Prostate gland (tissue), 2 donors: ENCODE data around the gene CNKSR2.

Experiments used
- POLR2A ChIP-seq: fragments of 450-650 bp; IDR thresholded peaks from one replicate; pipeline ENCODE4 v1.6.1; 2016; ENCODE audit warnings: antibody characterized with exemption, mild to moderate bottlenecking
- POLR2AphosphoS5 ChIP-seq: sonication (generic); formaldehyde crosslinking; IDR thresholded peaks from one replicate; pipeline ENCODE4 v1.6.1; 2017; ENCODE audit warnings: antibody characterized with exemption
- TF ChIP-seq, protein P1 (sequence below), 4 experiments: fragments of 200-600 bp in 2 of 4; fragments of 450-650 bp in 2 of 4; sonication (generic) in 2 of 4; IDR thresholded peaks; 1 replicate in 3 of 4; 2 replicates in 1 of 4; pipeline ENCODE4 v1.5.1; 2016 to 2019; ENCODE audit warnings: antibody characterized with exemption in 4 of 4, mild to moderate bottlenecking in 2 of 4, moderate library complexity in 2 of 4

DNA sequence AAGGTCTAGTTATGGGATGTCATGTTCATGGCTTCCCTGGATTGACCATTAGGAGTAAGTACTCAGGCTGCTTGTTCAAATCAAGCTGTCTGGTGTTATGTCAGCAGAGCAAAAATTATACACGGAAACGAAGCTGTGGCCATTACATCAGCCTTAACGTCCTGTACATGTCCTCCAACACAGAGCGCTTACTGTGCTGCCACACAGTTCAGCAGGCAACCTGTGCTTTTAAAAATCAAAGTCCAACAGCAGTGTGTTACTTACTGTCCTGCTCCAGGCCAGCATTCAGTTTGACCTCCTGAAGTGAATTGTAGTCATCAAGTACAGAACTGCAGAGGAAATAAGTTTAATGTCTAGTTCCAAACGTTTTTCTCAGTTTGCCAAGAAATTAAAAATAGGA, 237.9 kb downstream of the CNKSR2 start:
- TF ChIP-seq, protein P1, sequence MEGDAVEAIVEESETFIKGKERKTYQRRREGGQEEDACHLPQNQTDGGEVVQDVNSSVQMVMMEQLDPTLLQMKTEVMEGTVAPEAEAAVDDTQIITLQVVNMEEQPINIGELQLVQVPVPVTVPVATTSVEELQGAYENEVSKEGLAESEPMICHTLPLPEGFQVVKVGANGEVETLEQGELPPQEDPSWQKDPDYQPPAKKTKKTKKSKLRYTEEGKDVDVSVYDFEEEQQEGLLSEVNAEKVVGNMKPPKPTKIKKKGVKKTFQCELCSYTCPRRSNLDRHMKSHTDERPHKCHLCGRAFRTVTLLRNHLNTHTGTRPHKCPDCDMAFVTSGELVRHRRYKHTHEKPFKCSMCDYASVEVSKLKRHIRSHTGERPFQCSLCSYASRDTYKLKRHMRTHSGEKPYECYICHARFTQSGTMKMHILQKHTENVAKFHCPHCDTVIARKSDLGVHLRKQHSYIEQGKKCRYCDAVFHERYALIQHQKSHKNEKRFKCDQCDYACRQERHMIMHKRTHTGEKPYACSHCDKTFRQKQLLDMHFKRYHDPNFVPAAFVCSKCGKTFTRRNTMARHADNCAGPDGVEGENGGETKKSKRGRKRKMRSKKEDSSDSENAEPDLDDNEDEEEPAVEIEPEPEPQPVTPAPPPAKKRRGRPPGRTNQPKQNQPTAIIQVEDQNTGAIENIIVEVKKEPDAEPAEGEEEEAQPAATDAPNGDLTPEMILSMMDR (IDR thresholded peaks at IDR 0.05) = no peak
- no peak for TF ChIP-seq POLR2A
- no peak for TF ChIP-seq POLR2AphosphoS5
